ENCODE data around the gene VANGL2.
"Not testable (repeated sequence)": the region's sequence is repeated elsewhere in the genome, so short reads cannot be mapped to it uniquely, and the experiment has no call there.

VANGL2 gene

GRCh38 chr1:160370561-160371345, 29.6 kb upstream of the VANGL2 start:
- DNase-seq (ENCODE audit: low read depth) = no peak

GRCh38 chr1:160371346-160371631, 29.1 kb upstream of the VANGL2 start:
- no peak for DNase-seq (ENCODE audit: low read depth)

- no peak for DNase-seq (ENCODE audit: low read depth)
Observed at GRCh38 chr1:160371756-160372155, 28.6 kb upstream of the VANGL2 start.

GRCh38 chr1:160373696-160374095, 26.7 kb upstream of the VANGL2 start:
- no peak for DNase-seq (ENCODE audit: low read depth)

GRCh38 chr1:160374306-160375110, 25.9 kb upstream of the VANGL2 start:
- no peak for DNase-seq (ENCODE audit: low read depth)

GRCh38 chr1:160375788-160376524, 24.4 kb upstream of the VANGL2 start:
- no peak for DNase-seq (ENCODE audit: low read depth)

GRCh38 chr1:160376525-160377131, 23.7 kb upstream of the VANGL2 start:
- peak; percentile 15 for DNase-seq (ENCODE audit: low read depth)

- DNase-seq (ENCODE audit: low read depth) = no peak
Observed at GRCh38 chr1:160377585-160378206, 22.7 kb upstream of the VANGL2 start.

GRCh38 chr1:160384812-160385211, 15.6 kb upstream of the VANGL2 start:
- not testable (repeated sequence) for DNase-seq (ENCODE audit: low read depth)

GRCh38 chr1:160388406-160388805, 12.0 kb upstream of the VANGL2 start:
- DNase-seq (ENCODE audit: low read depth) = not testable (repeated sequence)

GRCh38 chr1:160394673-160395072, 5.7 kb upstream of the VANGL2 start:
- no peak for DNase-seq (ENCODE audit: low read depth)

GRCh38 chr1:160397651-160398050, 2.7 kb upstream of the VANGL2 start:
- no peak for DNase-seq (ENCODE audit: low read depth)

GRCh38 chr1:160398823-160399222, 1.5 kb upstream of the VANGL2 start:
- no peak for DNase-seq (ENCODE audit: low read depth)

GRCh38 chr1:160399544-160400222, 681 bp upstream of the VANGL2 start:
- no peak for DNase-seq (ENCODE audit: low read depth)

- no peak for DNase-seq (ENCODE audit: low read depth)
Observed at GRCh38 chr1:160400646-160401486, 502 bp downstream of the VANGL2 start.

GRCh38 chr1:160401487-160401805, 1.1 kb downstream of the VANGL2 start:
- DNase-seq (ENCODE audit: low read depth) = no peak

- DNase-seq (ENCODE audit: low read depth) = no peak
Observed at GRCh38 chr1:160402001-160402795, 1.8 kb downstream of the VANGL2 start.

GRCh38 chr1:160403244-160403643, 2.9 kb downstream of the VANGL2 start:
- DNase-seq (ENCODE audit: low read depth) = no peak

- no peak for DNase-seq (ENCODE audit: low read depth)
Observed at GRCh38 chr1:160404094-160404493, 3.7 kb downstream of the VANGL2 start.

All from HS-27A (cell line).